HG03045 (cell line): ENCODE measurements around the gene SIAH2.
"Not testable (repeated sequence)": the region's sequence is repeated elsewhere in the genome, so short reads cannot be mapped to it uniquely, and the experiment has no call there.

Experiments used
- ATAC-seq: cut with Tn5 transposase; IDR thresholded peaks from one replicate; pipeline ENCODE4 v1.9.1; 2021; ENCODE audit warnings: mild to moderate bottlenecking, moderate library complexity; ENCODE audit not compliant: unreplicated experiment

The SIAH2 gene

GRCh38 chr3:150763122-150763840, at the start of gene SIAH2:
TSS of gene SIAH2 (minus strand) at chr3:150763169. CDS start at chr3:150762849, 320 bp downstream.
- peak; percentile 67 for ATAC-seq

- no peak for ATAC-seq
Measured at GRCh38 chr3:150811984-150812383, 49.0 kb upstream of the SIAH2 start.

- ATAC-seq, result no peak
Measured at GRCh38 chr3:150810641-150811040, 47.7 kb upstream of the SIAH2 start.

- no peak for ATAC-seq
Measured at GRCh38 chr3:150806185-150806835, 43.3 kb upstream of the SIAH2 start.

- no peak for ATAC-seq
Measured at GRCh38 chr3:150805354-150805753, 42.4 kb upstream of the SIAH2 start.

- ATAC-seq, result no peak
Measured at GRCh38 chr3:150803440-150803985, 40.5 kb upstream of the SIAH2 start.

GRCh38 chr3:150800722-150801121, 37.8 kb upstream of the SIAH2 start:
- no peak for ATAC-seq

GRCh38 chr3:150798122-150798618, 35.2 kb upstream of the SIAH2 start:
- ATAC-seq, result no peak

- no peak for ATAC-seq
Measured at GRCh38 chr3:150797155-150797554, 34.2 kb upstream of the SIAH2 start.

- ATAC-seq, result not testable (repeated sequence)
Measured at GRCh38 chr3:150796527-150796926, 33.6 kb upstream of the SIAH2 start.

GRCh38 chr3:150793641-150794040, 30.7 kb upstream of the SIAH2 start:
- ATAC-seq, result no peak

GRCh38 chr3:150790629-150791028, 27.7 kb upstream of the SIAH2 start:
- ATAC-seq, result no peak

GRCh38 chr3:150789451-150789850, 26.5 kb upstream of the SIAH2 start:
- ATAC-seq, result no peak

GRCh38 chr3:150787741-150788370, 24.9 kb upstream of the SIAH2 start:
- peak; percentile 72 for ATAC-seq

- ATAC-seq, result no peak
Measured at GRCh38 chr3:150786791-150787190, 23.8 kb upstream of the SIAH2 start.

- no peak for ATAC-seq
Measured at GRCh38 chr3:150784747-150785125, 21.8 kb upstream of the SIAH2 start.

- ATAC-seq, result peak; percentile 72
Measured at GRCh38 chr3:150783920-150784746, 21.2 kb upstream of the SIAH2 start.

- no peak for ATAC-seq
Measured at GRCh38 chr3:150783316-150783715, 20.3 kb upstream of the SIAH2 start.

GRCh38 chr3:150779402-150779858, 16.5 kb upstream of the SIAH2 start:
- no peak for ATAC-seq

GRCh38 chr3:150778793-150779401, 15.9 kb upstream of the SIAH2 start:
- ATAC-seq, result no peak
